GM19023 (cell line): ENCODE measurements around the gene SYNPR.

Source experiments
- ATAC-seq: cut with Tn5 transposase; IDR thresholded peaks from one replicate; pipeline ENCODE4 v1.9.1; 2021; ENCODE audit warnings: mild to moderate bottlenecking, moderate library complexity; ENCODE audit not compliant: unreplicated experiment

SYNPR gene

DNA sequence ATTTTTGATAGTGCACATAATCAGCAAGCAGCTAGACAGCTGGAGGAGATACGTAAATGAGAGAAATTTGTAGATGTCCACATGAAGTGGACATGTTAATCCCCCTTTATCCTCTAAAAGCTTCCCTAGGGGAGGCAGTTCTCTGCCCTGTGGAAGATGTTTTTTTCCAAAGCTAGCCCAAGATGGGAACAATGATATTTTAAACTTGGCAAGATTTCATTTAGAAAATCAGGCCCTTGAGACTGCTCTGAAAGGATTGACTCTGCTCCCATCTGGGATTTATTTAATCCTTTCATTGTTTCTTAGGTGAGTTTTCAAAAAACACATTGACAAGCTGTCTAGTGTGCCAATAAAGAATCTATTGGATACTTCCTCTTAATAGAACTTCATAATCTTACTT is 92.0 kb downstream of the SYNPR start:
- no peak for ATAC-seq

DNA sequence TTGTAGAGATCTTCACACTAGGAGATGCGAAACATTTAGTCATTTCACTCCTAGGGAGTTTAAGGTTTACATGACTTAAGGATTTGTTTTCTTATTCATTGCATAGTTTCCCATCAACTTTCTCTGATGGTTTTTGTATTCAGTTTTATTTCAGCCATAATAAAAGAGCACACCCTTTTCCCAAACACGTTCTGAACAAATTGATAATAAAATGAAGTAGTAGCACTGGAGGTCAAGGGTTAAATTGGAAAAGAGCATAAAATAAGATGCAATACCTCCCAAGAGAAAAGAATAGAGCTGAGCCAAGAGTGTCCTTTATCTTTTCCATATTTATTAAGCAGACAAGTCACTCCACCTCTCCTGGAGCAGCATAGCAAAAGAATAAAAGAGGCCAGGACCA is 104.9 kb downstream of the SYNPR start:
- no peak for ATAC-seq

DNA sequence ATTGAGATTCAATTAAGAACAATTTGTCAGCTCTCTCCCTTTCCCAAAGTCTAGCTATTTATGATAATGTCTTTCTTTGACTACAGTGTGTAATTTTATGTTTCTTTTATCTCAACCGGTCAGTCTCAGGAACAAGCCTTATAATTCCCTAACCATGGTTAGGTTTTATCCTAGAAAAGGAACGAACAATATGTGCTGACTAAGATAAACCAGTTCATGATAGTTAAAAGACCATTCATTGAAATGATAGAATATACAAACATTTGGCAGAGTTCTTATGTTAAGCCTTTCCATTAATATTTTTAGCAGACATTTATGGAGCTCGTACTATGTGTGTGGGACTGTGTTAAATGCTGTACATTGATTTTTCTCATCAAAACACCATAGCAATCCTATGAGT is 106.3 kb downstream of the SYNPR start:
- ATAC-seq, result no peak

DNA sequence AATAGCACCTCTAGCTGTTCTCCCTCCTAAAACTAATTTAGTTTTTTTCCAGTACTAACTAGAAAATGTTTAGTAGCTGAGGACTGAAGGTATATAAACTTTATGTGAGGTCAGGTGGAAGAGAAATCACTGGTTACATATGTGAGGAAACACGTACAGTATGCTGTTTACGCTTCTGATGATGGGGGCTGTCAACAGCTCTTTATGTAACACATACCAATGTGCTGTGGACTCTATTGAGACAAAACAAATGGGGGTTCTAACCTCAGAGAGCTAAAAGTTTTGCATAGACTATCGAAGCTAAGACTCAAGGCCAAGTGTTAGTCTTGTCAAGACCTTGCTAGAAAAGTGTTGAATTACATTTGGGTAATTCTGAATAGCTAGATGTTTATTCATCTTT is 107.5 kb downstream of the SYNPR start:
- ATAC-seq, result no peak

DNA sequence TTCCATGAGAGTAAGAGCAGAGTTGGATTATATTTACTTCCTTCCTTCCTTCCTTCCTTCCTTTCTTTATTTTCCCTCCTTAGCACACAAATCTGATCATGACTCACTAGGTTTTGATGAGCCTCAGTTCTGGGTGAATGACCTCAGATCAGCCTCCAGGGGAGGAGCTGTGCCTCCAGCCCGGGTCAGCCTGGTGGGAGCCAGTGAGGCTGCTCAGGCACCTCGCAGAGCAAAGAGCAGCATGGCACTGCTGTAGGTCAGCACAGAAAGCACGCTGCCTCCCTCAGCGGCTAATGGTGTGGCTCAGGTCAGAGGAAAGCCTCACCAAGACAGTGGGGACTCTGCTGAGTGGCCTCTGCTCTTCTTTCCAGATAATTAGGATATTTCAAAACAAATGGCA is 108.5 kb downstream of the SYNPR start:
- no peak for ATAC-seq

DNA sequence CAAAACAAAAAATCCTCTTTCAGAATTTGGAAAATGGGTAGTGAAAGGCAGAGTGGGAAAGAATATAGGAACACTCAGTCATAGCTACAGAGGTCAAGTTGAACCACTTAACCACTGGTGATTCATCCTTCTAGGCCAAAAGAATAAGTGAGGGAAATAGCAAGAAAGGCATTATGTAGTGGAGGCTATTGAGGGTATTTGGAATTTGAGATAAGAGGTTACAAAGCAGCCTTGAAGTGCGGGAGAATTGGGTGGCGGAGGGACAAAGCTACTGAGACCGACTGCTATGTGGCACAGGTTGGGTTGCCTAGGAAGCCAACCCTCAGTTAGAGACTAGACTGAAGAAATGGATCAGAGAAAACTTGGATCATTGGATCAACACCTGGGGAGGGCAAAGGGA is 109.5 kb downstream of the SYNPR start:
- ATAC-seq, result no peak

DNA sequence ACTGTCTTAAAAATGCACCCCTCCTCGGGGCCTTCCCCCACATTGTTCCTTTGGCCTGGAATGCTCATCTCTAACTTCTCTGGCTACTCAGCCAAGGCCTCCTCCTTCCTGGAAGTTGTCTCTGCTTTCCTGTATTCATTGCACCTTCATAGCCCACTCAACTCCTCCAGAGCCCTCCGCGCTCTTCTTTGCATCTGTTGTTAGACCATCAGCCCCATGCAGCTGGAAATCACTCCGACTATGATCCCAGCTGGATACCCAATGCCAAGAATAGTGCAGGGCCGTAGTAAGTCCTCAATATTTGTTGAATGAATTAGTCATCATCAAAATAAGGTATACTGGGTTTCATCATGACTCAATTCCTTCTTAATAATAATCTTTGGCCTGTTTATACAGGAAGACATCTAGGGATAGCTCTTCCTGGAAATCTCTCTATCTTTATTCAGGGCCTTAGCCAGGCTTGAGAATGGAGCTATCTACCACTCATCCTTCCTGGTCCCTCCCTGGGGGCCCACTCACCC is 112.7 kb downstream of the SYNPR start:
- ATAC-seq, result no peak

DNA sequence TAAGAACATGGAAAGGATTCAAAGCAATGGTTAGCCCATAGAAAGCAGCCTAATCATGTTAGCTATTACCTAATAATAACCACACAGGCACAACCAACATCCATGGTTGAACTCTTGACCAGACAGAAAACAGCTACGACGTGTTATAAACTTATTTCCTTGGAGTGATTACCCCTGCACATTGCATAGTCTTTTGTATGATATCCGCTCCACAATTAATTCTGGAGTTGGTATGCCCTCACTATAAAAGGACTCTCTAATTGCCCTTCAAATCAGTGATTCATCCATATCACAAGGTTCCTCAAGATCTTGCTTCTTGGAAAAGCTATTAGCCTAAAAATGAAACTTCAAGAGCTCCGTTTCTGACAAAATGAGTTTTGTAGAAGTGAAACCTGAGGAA is 117.9 kb downstream of the SYNPR start:
- no peak for ATAC-seq

DNA sequence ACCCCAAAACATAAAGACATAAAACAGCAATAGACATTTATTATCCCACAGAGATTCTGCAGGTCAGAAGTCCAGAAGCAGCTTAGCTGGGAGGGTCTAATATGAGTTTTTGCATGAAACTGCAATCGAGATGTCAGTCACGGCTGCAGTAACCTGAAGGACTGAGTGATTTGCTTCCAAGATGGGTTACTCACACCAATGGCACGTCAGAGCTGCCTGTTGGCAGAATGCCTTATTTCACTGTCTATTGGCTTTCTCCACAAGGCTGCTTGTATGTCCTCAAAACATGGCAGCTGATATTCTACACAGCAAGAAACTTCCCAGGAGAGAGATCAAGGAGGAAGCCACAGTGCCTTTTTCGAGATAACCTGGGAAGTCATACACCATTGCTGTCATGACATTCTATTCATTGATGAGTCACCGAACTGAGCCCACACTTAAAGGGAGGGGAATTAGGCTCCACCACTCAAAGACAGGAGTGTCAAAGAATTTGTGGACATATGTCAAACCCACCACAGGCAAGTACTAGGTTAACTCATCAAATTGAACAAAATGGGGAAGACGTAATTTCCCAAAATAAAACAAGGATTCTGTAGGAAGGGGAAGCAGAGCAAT is 122.2 kb downstream of the SYNPR start:
- no peak for ATAC-seq

DNA sequence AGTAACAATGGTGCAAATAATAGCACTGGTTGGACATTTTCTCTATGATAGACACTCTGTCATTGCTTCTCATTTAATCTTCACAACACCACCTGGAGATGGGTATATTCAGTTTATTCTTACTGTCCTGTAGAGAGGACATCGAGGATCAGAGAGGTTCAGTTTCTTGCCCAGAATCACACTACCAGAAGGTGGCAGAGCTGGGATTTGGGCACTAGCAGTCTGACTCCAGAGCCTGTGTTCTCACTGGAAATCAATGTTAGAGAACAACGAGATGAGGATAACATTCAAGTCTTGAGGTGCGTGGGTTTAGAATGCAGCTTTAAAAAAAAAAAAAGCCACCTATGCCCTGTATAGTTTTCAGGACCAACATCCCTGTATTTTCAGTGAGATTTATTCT is 127.8 kb downstream of the SYNPR start:
- no peak for ATAC-seq

DNA sequence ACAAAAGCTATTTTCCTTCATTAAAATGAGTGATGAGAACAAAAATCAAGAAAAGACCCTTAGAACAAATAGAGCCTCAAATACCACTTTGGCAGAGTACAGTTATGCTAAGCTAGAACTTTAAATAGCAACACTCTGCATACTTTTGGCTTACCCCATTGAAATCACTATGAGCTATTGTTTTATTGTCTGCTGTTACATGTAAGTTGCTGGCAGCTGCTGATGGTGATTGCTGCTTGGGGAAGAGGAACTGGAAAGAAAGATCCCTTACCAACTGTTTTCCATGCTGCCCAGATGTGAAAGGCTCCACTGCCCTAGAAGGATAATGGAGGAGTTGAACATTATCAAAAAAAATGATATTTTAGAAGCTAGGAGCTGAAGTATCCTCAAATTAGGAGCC is 135.4 kb downstream of the SYNPR start:
- ATAC-seq, result no peak

DNA sequence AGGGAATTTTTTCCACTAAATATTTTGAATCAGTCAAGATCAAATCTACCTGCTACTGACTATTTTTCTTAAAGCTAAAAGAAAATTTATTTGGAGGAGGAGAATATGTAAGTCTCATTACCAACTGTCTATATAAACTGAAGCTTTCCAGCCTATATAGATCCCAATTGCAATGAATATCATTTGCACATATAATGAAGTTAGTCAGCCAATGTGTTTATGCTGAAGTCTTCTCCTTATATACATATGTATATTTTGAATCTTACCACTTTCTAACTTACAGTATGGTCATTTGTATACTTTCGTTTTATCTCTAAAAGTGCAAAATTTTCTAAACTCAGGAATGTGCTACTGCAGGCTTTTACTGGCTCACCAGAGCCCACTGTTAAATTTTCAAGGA is 136.5 kb downstream of the SYNPR start:
- ATAC-seq, result no peak

DNA sequence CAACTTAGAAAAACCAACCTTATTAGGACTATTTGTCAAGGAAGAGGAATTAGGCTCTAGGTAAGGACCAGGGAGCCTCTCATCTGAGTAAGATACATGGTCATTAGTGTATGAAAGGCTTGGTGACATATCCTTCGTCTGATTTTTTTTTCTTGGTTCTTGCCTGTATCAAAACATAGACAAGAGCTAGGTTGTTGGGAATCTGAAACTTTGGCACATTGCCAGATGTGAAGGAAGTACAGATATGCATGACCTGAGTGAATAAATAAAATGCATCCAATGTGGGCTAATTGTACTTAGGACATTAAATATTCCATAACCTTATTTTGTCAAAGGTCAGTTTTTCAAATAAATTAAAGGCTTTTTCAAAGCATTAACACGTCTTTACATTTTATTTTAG is 151.8 kb downstream of the SYNPR start:
- no peak for ATAC-seq

DNA sequence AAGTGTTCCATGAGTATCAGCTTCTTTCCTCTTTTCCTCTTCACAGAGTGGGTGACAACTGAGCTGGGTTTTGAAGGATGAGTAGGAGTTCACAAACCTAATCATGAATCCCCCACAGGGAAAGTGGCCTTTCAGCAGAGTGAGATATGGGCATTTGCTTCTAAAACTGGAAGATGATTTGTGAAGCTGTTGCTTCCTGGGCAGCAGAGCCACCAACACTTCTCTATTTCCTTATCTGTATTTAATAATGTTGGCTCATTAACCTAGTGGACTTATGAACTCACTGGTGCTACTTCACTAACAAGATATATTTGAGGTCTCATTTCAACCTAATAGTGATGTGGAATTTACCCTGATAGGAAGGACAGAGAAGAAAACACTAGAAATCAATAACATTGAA is 152.8 kb downstream of the SYNPR start:
- ATAC-seq, result no peak

DNA sequence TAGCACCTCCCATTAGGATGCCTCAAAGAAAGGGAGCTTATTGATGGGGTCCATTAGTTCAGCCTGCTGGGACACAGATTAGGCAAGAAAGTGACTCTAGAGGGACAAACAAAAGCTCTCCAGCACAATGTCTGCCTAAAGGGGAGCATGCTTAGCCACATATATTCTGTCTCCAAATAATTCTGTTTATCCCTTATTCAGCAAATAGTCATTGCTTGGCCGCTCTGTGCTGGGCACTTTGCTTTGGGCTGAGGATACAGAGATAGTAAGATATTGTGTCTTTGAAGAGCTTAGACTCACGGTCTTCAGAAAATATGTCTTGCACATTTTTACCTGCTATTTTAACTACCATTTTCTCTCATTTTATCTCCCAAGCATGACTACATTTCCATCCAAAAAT is 159.8 kb downstream of the SYNPR start:
- ATAC-seq, result no peak

DNA sequence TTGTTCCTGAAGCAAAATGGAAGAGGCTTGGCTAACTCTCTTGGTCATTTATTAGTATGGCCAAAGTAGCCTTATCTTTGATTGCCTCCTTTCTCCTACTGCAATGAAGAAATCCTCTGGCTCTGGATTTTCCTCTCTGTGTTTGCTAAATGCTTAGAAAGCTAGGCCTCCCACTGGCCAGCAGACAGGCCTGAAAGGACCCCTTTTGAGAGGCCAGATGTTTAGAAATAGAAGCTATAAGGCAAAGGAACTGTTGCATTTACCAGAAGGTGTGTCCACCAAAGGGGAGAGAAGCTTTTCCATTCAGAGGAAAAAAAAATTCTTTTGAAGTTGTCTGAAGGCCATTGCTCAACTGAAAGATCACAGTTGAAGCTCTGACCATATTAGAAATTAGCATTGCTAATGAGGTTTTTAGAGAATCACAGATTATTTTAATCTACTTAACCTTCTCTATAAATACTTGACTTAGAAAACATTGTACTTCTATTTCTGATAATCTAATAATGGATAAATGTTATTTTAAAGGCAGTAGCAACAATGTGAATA is 160.8 kb downstream of the SYNPR start:
- ATAC-seq, result no peak

DNA sequence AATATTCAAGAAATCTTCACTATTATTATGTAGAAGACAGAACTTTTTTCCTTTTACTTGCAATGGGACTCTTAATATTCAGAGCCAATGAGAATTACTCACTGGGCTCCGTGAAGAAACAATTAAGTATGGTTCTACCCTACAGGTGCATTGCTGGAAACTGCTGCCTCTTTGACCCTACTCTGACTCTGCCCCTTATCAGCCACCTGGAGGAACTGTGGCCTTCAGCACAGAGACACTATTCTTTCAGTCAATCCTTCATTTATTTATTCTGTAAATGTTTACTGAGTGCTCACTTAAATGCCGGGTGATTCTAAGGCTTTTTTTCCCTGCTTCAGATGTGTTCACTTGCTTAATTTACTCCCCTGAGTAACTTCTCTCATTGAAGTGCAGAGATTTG is 163.2 kb downstream of the SYNPR start:
- ATAC-seq, result no peak

DNA sequence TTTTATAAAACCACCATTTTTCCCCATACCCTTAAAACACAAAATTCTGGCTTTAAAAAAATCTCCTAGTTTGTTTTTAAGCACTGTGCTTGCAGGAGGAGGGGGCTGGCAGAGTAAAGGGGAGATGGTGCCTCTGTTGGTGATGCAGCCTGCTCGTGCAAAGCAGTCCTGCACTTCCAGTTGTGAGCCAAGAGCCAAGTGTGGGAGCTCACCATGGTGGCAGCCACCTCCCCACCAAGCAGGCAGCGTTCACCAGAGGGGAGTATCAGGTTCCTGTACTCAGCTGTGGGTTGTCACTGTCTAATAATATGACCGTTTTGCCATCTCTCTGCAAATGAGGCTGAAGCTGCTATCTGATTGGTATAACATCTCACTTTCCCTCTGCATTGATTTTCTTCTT is 164.8 kb downstream of the SYNPR start:
- no peak for ATAC-seq

DNA sequence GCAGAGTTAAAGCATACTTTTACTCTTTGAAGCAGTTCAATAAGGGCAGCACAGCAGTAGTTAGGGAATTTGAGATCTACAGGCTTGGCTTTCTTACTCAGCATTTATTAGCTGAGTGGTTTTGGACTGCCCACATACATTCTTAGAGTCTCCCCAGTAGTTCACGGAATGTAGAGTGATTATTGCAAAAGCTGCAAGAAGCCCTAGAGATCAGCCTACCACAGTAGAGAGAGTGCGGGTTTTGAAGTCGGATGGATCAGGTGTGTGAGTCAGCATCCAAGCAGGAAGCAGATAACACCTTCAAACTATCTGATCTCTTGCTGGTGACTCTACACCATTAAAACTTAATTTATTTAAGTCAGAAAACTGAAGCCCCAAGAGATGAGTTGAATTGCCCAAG is 171.9 kb downstream of the SYNPR start:
- ATAC-seq, result no peak

DNA sequence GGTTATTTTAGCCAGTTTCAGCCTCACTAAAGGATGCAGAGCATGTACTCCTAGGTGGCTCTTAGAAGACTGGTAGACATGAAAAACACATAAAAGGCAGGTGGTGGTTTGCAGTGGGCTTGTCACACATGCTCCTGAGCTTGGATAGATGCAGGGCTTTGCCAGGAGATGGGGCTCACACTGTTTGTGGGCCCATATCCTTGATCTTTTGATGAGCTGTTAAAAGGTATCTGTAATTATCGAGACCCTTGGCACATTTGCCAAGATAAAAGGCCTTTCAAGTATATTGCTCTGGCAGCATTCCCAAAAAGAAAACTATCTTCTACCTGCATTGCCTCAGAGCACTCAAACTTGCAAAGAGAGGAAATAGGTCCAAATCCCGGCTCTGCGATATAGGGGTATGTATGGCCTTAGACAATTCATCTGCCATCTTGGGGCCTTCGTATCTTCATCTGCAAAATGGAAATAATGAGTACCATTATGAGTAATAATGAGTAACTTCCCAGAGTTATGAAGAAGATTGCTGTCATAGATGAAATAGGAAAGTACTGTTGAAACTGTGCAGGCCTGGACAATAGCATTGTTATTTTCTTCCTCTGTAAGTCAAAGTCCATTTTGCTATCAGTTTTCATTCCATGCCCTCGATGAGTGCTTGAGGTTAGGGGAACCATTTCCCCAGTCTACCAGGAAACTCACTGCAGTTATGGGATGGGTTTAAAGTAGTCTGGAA is 172.7 kb downstream of the SYNPR start:
- ATAC-seq, result no peak

DNA sequence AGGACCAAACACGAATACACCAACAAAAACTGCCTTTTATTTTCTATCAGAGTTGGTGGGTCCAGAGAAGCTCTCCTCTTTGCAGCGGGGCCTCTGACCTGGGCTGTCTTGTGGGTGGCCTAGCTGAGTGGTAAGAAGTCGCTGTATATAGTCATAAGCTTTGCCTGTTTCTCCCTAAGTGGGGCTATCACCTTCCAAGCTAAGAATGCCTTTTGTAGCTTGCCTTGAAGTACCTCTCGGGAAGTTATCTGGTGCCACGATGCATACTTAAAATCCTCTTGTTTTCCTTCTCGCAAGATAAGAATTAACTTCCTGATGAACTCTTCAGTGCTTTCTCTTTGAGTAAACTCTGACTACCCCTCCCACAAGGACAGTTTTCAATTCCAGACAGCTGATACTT is 178.8 kb downstream of the SYNPR start:
- no peak for ATAC-seq

DNA sequence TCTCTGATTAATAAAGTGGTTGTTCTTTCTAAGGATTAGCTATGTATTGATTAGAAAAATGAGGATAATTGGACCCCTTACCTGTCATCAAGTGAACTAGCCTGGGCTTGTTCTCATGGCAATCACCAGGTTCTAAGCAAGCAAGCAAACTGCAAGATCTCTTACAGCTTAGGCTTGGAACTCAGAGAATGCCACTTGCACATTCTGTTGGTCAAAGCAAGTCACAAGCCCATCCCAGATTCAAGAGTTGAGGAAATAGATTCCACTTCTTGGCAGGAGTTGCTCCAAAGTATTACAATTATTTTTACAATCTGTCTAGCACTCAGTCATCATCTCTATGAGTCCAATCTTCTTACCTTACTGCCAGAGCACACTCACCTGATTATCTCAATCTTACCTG is 180.3 kb downstream of the SYNPR start:
- no peak for ATAC-seq

DNA sequence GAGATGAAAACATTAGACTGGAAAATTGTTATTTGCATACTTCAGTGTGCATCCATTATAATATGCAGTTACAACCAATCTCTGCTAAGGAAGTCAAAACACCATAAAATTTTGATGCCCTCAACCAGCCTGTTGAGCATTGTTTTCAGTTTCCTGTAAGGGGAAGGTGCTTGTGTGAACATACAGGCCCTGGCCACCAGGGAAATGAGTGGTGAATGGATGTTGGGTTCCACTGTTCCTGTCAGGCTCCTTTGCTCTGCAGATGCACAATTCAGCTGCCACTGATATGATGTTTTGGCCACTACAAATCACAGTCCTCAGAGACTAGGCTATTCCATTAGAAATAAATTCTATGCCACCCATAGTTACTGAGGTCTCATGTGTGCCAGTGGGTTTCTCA is 184.6 kb downstream of the SYNPR start:
- no peak for ATAC-seq
